HCT116 (cell line): Measurements from ENCODE around the gene ADK. TPM values are rescaled to one million over a fixed set of nuclear protein-coding genes. Genes with fewer than 3 reads are reported as not detected.

Experiments used
- ATAC-seq: fragments of 200-7000 bp; cut with Tn5 transposase; 2 replicates; pipeline ENCODE4 v1.9.1; 2020; ENCODE audit warnings: mild to moderate bottlenecking, moderate library complexity
- BruUV-seq: library from RNA; stranded (reverse); fragments of 400-500 nt; replicated peaks from 2 replicates; lab custom pipeline; 2021; lab: Mats Ljungman, UMichigan
- CTCF ChIA-PET: fragments of 300-600 bp; sonication (Branson Sonifier 250); formaldehyde crosslinking; loops from one replicate; lab custom pipeline; 2021; ENCODE audit warnings: antibody characterized with exemption; lab: Charles Lee
- POLR2A ChIA-PET: fragments of 300-600, 350-600 bp; sonication (Branson Sonifier 250); formaldehyde crosslinking; loops from one replicate; lab custom pipeline; 2021; ENCODE audit warnings: antibody characterized with exemption; lab: Charles Lee
- RAD21 ChIA-PET, 2 experiments: fragments of 300-600 bp; sonication (Branson Sonifier 250); formaldehyde crosslinking; loops; one replicate each; lab custom pipeline; 2023; ENCODE audit warnings: low total read pairs in 2 of 2; ENCODE audit not compliant: uncharacterized antibody in 2 of 2, unreplicated experiment in 2 of 2, low non-redundant PET in 1 of 2; lab: Charles Lee
- DNase-seq: peaks from one replicate; pipeline ENCODE4 v3.0.0-alpha.2; 2010; ENCODE audit warnings: low read depth, low spot score
- H2AFZ ChIP-seq: fragments of 200-600 bp; shearing (Covaris generic), sonication (generic); 2 replicates; pipeline ENCODE4 v1.6.1; 2017; ENCODE audit warnings: low read depth, mixed run types, mixed read lengths, antibody characterized with exemption, low read length; ENCODE audit not compliant: poor library complexity, severe bottlenecking
- H3K27ac ChIP-seq: 2 replicates; pipeline ENCODE4 v1.5.1; 2012; ENCODE audit warnings: low read depth, low read length
- H3K27me3 ChIP-seq: fragments of 200-600 bp; sonication (generic); 2 replicates; pipeline ENCODE4 v1.6.1; 2016; ENCODE audit warnings: mixed run types, low read length, mixed read lengths; ENCODE audit not compliant: insufficient read depth
- H3K36me3 ChIP-seq, 2 experiments: fragments of 200-500 bp in 1 of 2; fragments of 200-600 bp in 1 of 2; sonication (Bioruptor generic) in 1 of 2; sonication (generic) in 1 of 2; 2 replicates each; pipeline versions ENCODE4 v1.5.1 to v1.6.1; 2014 to 2016; ENCODE audit warnings: low read length in 2 of 2, inconsistent platforms in 1 of 2, mixed read lengths in 1 of 2, mixed run types in 1 of 2; ENCODE audit not compliant: insufficient read depth in 2 of 2, control insufficient read depth in 1 of 2
- H3K4me1 ChIP-seq, 2 experiments: fragments of 200-600 bp in 1 of 2; sonication (generic) in 1 of 2; 2 replicates each; pipeline versions ENCODE4 v1.5.1 to v1.6.1; 2012 to 2017; ENCODE audit warnings: low read length in 2 of 2, inconsistent platforms in 1 of 2, mild to moderate bottlenecking in 1 of 2, mixed read lengths in 1 of 2, mixed run types in 1 of 2, moderate library complexity in 1 of 2; ENCODE audit not compliant: insufficient read depth in 2 of 2, control insufficient read depth in 1 of 2
- H3K4me2 ChIP-seq: fragments of 200-600 bp; sonication (generic); 2 replicates; pipeline ENCODE4 v1.6.1; 2017; ENCODE audit warnings: mixed run types, low read length, mixed read lengths
- H3K4me3 ChIP-seq, 2 experiments: fragments of 200-600 bp in 1 of 2; sonication (generic) in 1 of 2; replicated peaks in 1 of 2; 2 replicates each; pipeline ENCODE4 v1.5.1; 2011 to 2016; ENCODE audit warnings: low read length in 2 of 2, control low read depth in 1 of 2, low read depth in 1 of 2, mild to moderate bottlenecking in 1 of 2, mixed read lengths in 1 of 2, mixed run types in 1 of 2
- H3K79me2 ChIP-seq: fragments of 200-600 bp; sonication (generic); 2 replicates; pipeline ENCODE4 v1.6.1; 2017; ENCODE audit warnings: mild to moderate bottlenecking, mixed run types, low read length, moderate library complexity, mixed read lengths; ENCODE audit not compliant: insufficient read depth
- H3K9ac ChIP-seq: fragments of 200-600 bp; sonication (generic); 2 replicates; pipeline ENCODE4 v1.6.1; 2016; ENCODE audit warnings: low read length, mixed read lengths
- H3K9me2 ChIP-seq: fragments of 200-600 bp; sonication (generic), shearing (Covaris generic); 2 replicates; pipeline ENCODE4 v1.6.1; 2017; ENCODE audit warnings: mixed run types, mild to moderate bottlenecking, moderate library complexity; ENCODE audit not compliant: insufficient read depth
- H3K9me3 ChIP-seq, 2 experiments: fragments of 200-500 bp in 1 of 2; fragments of 200-600 bp in 1 of 2; sonication (Bioruptor generic) in 1 of 2; sonication (generic) in 1 of 2; 2 replicates each; pipeline ENCODE4 v1.6.1; 2014 to 2017; ENCODE audit warnings: low read length in 2 of 2, mixed read lengths in 2 of 2, inconsistent platforms in 1 of 2, low read depth in 1 of 2, mild to moderate bottlenecking in 1 of 2, mixed run types in 1 of 2, moderate library complexity in 1 of 2; ENCODE audit not compliant: control insufficient read depth in 1 of 2, insufficient read depth in 1 of 2
- H4K20me1 ChIP-seq: fragments of 200-600 bp; sonication (generic), shearing (Covaris generic); 2 replicates; pipeline ENCODE4 v1.6.1; 2017; ENCODE audit warnings: mixed run types, mild to moderate bottlenecking, moderate library complexity; ENCODE audit not compliant: insufficient read depth
- CTCF ChIP-seq, 3 experiments: fragments of 200-600 bp in 1 of 3; sonication (generic) in 1 of 3; IDR thresholded peaks in 2 of 3; conservative IDR thresholded peaks in 1 of 3; 2 replicates each; pipeline ENCODE4 v1.5.1; 2012 to 2017; ENCODE audit warnings: low read depth in 2 of 3, low read length in 2 of 3, antibody characterized with exemption in 1 of 3, borderline replicate concordance in 1 of 3, control low read depth in 1 of 3, mild to moderate bottlenecking in 1 of 3, mixed read lengths in 1 of 3, mixed run types in 1 of 3, moderate library complexity in 1 of 3; ENCODE audit not compliant: insufficient read depth in 1 of 3
- SP1 ChIP-seq: IDR thresholded peaks from 2 replicates; pipeline ENCODE4 v1.6.1; 2012; ENCODE audit warnings: low read depth
- ZBTB33 ChIP-seq: IDR thresholded peaks from 2 replicates; pipeline ENCODE4 v1.6.1; 2011; ENCODE audit warnings: mild to moderate bottlenecking, low read length, moderate library complexity; ENCODE audit not compliant: insufficient replicate concordance; ENCODE audit errors: extremely low read depth
- intact Hi-C: fragments of 100-400 bp; cut with micrococcal nuclease; formaldehyde crosslinking; loops from 2 replicates; pipeline ENCODE4 v1.10.0; 2022
- total RNA-seq: library from RNA; stranded (reverse); gene quantifications from one replicate; pipeline ENCODE4 v1.2.1, GENCODE V29; 2021; ENCODE audit not compliant: unreplicated experiment

Gene ADK
- total RNA-seq, 1 experiment from 2014 or later: 55.0 TPM

- peak overlapping the region; percentile 53; the same call in 1 of the 2 replicates for H3K27ac ChIP-seq
- peaks cover 24% of the 10 kb centered on the region for H3K79me2 ChIP-seq
- 0 out of 2 replicates have a peak, but pooled peaks cover 4% of the 10 kb centered on the region for H4K20me1 ChIP-seq
- ChIA-PET POLR2A (no interaction called here), RAD21 (no interaction called here), CTCF (no interaction called here)
- no peaks in the 10 kb centered on the region for H3K36me3 ChIP-seq
- BruUV-seq: no TSS peak
- TF ChIP-seq CTCF (IDR thresholded peaks at IDR 0.05 in 2 of 3, conservative IDR thresholded peaks at IDR 0.05 in 1 of 3; ENCODE audit: borderline replicate concordance in 1 of 3, insufficient read depth in 1 of 3, low read depth in 2 of 3, low read length in 2 of 3): no peak
- TF ChIP-seq ZBTB33: no peak
- no peak for TF ChIP-seq SP1
- H3K9me3 ChIP-seq: no peaks in the 10 kb centered on the region
- no peak for DNase-seq
- peak overlapping the region in 1 of 2 experiments; percentile 46; a peak in 2 of 4 replicates for H3K4me3 ChIP-seq
- no peaks in the 10 kb centered on the region for H3K9me2 ChIP-seq
- ATAC-seq: peak; percentile 45; the same call in 1 of the 2 replicates
- intact Hi-C loops: no loop called here
- H3K9ac ChIP-seq: peak overlapping the region; percentile 11; the same call in 1 of the 2 replicates
- H2AFZ ChIP-seq: no peak overlapping the region
- peaks cover 41 to 46% of the 10 kb centered on the region in 2 experiments for H3K4me1 ChIP-seq
- H3K4me2 ChIP-seq: peak overlapping the region; percentile 76
- H3K27me3 ChIP-seq: no peaks in the 10 kb centered on the region
Measured at GRCh38 chr10:74293686-74294371, 142.8 kb downstream of the ADK start.
